Endometrium (tissue), 2 donors: ENCODE results near the gene ZNF525.
A peak's percentile ranks its signal among the peaks of the same experiment; 100 is the strongest.
"Not testable (repeated sequence)": the region's sequence is repeated elsewhere in the genome, so short reads cannot be mapped to it uniquely, and the experiment has no call there.

ENCODE experiments used
- FAIRE-seq: peaks from 2 replicates; lab custom pipeline; 2012; peaks lifted over from hg19 to GRCh38; lab: Jason Lieb, UNC
- donor health status: control.
- donor health status: control.

The ZNF525 gene

DNA sequence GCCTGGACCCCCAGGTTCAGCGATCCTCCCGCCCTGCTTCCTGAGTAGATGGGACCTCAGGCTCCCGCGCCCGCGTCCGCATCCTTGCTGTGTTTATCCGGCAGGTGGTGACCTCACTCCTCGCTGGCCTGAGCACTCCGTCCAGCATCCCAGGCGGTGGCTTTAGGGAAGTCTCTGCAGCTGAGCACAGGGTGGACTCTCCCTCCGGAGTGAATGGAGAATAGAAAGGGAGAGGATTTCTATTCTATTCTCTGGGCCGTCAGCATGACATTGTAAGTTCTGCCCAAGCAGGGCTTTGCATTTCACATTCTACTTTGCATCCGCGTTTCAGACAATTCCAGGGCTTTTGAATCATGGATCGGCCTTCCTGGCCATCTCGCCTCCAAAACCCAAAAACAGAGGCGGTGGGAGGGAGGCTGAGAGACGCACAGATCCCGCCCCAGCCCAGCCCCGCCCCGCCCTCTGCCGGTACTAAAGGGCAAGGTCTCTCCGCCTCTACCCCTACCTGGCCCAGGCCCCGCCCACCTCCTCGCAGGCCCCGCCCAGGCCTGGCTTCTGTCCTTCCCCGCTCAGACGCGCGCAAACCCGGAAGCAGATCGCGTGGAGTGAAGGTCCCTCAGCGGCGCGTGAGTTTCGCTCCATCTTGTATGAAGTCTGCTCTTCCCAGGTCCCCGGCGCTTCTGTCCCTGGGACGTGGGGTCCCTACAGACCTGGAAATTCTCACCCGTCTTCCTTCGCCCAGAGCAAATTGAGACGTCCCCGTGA is at the start of gene ZNF525:
ZNF525 (plus strand) TSS at position 572 of the 765 bp plus-strand sequence. CDS start 6,577 bp downstream, outside the sequence.
- FAIRE-seq = no peak

GRCh38 chr19:53328967-53329366 is 36.5 kb upstream of the ZNF525 start:
- FAIRE-seq = no peak

DNA sequence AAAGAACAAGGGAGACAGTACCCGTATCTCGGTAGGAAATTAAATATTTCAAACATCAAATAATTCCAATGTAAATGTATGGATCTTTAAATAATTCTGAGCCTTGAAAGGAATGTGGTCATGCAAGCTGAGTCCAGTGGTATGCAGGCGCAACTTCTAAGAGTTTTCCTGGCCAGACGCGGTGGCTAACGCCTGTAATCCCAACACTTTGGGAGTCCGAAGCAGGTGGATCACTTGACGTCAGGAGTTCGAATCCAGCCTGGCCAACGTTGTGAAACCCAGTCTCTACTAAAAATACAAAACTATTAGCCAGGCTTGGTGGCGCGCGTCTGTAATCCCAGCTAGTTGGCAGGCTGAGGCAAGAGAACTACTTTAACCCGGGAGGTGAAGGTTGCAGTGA is 33.0 kb upstream of the ZNF525 start:
- FAIRE-seq = no peak

- FAIRE-seq = no peak
These were observed 32.4 kb upstream of the ZNF525 start for GRCh38 chr19:53333066-53333462.

GRCh38 chr19:53333463-53334449 is 31.7 kb upstream of the ZNF525 start, which contains the start of gene ZNF845:
Gene ZNF845, plus strand, starts transcription at chr19:53333749. Its CDS starts 7,559 bp downstream, at chr19:53341308.
- peak; percentile 96 for FAIRE-seq

- not testable (repeated sequence) for FAIRE-seq
These were observed 21.1 kb upstream of the ZNF525 start for GRCh38 chr19:53344403-53344802.

DNA sequence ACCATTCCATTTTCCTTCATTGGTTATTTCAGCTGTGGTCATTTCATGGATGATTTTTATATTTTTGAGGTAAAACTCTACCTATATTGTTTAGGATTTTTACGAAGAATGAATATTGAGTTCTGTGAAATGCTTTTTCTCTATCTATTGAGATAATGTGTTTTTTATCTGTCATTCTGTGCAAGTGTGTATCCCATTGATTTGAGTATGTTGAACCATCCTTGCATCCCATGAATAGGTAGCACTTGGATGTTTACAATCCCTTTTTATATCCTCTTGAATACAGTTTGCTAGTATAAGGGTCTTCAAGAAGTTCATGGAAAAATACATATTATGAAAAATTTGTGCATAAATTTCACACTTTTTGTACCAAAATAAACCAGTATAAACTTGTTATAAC is 9.8 kb upstream of the ZNF525 start:
- no peak for FAIRE-seq

DNA sequence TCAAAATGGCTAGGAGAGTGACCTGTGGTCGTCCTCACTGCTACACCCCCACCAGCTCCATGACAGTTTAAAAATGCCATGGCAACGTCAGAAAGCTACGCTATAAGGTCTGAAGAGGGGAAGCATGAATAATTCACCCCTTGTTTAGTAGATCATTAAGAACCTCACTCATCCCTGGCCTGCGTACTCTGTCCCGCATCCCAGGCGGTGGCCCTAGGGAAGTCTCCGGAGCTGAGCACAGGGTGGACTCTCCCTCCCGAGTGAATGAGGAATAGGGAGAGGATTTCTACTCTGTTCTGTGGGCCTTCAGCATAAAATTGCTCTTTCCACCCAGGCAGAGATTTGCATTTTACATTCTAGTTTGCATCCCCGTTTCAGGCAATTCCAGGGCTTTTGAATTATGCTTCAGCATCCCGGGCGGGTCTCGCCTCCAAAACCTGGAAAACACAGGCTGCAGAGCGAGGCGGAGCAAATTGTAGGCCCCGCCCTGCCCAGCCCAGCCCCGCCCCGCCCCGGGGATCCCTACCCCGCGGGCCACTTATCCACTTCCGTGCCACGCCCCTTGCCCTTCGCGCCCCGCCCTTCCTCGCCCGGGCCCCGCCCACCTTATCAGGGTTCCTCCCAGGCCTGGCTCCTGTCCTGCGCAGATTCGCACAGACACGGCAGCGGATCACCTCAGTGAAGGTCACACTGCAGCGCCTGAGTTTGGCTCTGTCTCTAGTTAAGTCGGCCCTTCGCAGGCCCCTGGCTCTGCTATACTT is 7.5 kb upstream of the ZNF525 start:
- no peak for FAIRE-seq

- FAIRE-seq = not testable (repeated sequence)
These were observed 5.4 kb upstream of the ZNF525 start for GRCh38 chr19:53360056-53360455.

- no peak for FAIRE-seq
These were observed 491 bp downstream of the ZNF525 start for GRCh38 chr19:53365899-53366493.

DNA sequence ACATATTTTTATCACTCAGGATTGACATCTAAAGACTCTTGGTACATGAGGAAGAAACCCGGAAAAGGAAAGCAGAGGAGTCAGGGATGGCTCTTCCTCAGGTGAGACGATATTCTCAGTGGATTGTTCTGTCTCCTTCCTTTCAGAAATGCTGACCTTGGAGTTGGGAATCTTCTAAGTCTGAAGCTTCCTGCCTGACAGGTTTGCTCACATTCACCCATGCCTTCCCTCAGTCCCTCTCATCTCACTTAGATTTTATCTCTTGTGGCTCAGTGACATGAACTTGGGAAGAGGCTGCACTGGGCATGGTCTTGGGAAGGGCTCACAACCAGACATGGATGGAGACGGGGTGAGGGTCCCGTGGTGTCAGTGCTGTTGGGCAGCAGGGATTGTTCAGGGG is 6.7 kb downstream of the ZNF525 start:
- no peak for FAIRE-seq

DNA sequence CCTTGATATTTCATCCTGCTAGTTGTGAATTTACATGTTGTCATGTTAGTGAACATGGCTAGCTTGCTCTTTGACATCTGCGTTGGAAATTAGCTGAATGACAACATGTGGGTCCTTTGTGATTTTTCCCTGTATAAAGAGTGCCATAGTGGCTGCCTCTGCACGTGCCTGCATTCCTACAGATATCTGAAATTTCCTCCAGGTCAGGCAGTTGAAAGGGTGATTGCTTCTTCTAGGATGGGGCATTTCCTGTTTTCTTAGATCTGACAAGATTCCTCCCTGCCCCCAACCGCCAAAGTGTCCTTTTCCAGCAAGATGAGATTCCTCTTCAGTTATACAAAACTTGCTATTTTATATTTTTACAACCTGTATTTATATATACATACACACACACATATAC is 8.8 kb downstream of the ZNF525 start:
- FAIRE-seq = no peak

DNA sequence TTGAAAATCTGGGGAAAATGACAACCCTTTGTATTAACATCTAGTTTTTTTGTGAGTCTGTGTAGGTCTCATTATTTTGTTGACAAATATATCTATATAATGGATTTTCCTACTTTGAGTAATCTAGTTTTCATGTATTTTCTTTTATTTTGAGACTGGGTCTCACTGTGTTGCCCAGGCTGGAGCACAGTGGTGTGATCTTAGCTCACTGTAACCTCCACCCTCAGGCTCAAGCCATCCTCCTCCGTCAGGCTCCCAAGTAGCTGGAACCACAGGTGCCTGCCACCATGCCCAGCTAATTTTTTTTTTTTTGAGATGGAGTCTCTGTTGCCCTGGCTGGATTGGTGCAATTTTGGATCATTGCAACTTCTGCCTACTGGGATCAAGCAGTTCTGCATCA is 9.2 kb downstream of the ZNF525 start:
- FAIRE-seq = no peak

DNA sequence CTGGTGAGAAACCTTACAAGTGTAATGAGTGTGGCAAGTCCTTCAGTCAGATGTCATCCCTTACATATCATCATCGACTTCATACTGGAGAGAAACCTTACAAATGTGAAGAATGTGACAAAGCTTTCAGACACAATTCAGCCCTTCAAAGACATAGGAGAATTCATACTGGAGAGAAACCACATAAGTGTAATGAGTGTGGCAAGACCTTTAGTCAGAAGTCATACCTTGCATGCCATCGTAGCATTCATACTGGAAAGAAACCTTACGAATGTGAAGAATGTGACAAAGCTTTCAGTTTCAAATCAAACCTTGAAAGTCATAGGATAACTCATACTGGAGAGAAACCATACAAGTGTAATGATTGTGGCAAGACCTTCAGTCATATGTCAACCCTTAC is 15.9 kb downstream of the ZNF525 start:
- FAIRE-seq = no peak

DNA sequence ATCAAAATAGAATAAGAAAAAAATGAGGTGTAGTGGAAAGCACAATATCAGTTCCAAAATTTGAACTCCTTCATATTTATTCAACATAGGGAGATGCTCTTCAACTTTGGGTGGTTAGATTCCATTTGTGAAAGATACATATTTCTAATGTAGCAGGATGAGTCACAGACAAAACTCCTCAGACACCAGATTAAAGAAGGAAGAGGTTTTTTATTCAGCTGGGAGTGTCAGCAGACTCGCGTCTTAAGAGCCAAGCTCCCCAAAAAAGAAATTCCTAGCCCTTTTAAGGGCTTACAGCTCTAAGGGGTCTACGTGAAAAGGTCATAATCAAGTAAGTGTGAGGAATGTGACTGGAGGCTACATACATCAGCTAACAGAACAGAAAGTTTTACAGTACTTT is 22.7 kb downstream of the ZNF525 start:
- no peak for FAIRE-seq

- FAIRE-seq = no peak
These were observed 23.4 kb downstream of the ZNF525 start for GRCh38 chr19:53388904-53389303.

- FAIRE-seq = no peak
These were observed 24.1 kb downstream of the ZNF525 start for GRCh38 chr19:53389571-53389970.

GRCh38 chr19:53389978-53390377 is 24.5 kb downstream of the ZNF525 start:
- FAIRE-seq = no peak

GRCh38 chr19:53394522-53394973 is 29.0 kb downstream of the ZNF525 start:
- no peak for FAIRE-seq

DNA sequence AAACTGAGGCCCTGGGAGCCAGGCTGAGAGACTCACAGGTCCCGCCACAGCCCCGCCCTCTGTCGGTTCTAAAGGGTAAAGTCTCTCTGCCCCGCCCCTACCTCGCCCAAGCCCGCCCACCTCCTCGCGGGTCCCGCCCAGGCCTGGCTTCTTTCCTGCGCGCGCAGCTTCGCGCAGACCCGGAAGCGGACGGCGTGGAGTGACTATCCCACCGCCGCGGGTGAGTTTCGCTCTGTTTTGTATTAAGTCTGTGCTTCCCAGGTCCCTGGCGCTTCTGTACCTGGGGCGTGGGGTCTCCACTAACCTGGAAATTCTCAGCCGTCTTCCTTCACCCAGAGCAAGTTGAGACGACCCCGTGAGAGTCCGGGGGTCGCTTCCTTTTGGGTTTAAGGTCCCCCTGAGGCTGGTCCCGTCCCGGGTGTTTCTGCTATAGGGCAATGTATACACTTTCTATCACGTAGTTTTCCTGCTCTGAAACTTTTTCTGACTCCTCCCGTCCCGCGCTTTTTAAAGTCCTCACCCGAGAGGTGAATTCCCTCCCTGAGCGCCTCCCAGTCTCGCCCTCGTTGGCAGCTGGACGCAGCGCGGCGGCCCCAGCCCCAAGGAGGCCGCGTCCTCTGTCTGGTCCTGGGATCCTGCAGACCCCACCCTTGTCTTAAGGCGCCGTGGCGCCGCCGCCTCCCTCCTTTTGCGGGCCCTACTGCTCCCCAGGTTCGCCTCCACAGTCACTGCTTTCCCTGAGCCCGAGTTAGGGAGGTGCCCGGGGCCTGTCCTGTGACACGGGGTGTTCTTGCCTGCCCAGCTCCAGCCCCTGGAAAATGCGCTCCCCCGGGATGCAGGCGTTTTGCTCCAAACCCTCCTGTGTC is 29.7 kb downstream of the ZNF525 start, which contains the start of gene ZNF765:
ZNF765 (plus strand) TSS at position 176 of the 866 bp plus-strand sequence. CDS start 2,867 bp downstream, outside the sequence.
- FAIRE-seq = no peak
